DOHH2 (cell line): ENCODE measurements around the gene FAM180A.

Experiments
- EZH2phosphoT487 ChIP-seq: fragments of 200-600 bp; sonication (generic); IDR thresholded peaks from 2 replicates; pipeline ENCODE4 v1.6.1; 2017; ENCODE audit warnings: borderline replicate concordance, mild to moderate bottlenecking, antibody characterized with exemption, low read length, moderate library complexity, mixed read lengths
- TF ChIP-seq, protein P1 (sequence below): fragments of 200-600 bp; sonication (generic); IDR thresholded peaks from one replicate; pipeline ENCODE4 v1.5.1; 2014; ENCODE audit warnings: antibody characterized with exemption, mild to moderate bottlenecking, low read depth, low read length; ENCODE audit not compliant: poor library complexity, severe bottlenecking

DNA sequence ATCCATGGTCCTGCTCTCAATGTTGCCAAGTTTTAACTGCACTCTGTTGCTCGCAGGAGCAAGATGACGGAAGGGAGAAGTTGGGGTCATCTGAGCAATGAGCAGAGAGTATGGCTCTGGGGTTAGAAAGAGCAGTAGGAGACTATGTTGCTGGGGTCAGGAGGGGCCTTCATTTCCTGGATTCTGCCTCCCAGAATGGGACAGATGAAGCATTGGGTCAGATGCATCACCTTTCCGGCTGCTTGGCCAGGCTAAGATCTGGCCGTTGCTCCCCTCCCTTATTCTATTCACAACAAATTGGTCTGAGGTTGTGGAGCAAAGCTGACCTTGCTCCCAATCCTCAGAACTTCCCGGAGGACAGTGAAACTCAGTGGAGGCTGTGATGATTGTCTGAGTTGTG, 63.9 kb downstream of the FAM180A start:
- TF ChIP-seq EZH2phosphoT487: no peak
- TF ChIP-seq, protein P1, sequence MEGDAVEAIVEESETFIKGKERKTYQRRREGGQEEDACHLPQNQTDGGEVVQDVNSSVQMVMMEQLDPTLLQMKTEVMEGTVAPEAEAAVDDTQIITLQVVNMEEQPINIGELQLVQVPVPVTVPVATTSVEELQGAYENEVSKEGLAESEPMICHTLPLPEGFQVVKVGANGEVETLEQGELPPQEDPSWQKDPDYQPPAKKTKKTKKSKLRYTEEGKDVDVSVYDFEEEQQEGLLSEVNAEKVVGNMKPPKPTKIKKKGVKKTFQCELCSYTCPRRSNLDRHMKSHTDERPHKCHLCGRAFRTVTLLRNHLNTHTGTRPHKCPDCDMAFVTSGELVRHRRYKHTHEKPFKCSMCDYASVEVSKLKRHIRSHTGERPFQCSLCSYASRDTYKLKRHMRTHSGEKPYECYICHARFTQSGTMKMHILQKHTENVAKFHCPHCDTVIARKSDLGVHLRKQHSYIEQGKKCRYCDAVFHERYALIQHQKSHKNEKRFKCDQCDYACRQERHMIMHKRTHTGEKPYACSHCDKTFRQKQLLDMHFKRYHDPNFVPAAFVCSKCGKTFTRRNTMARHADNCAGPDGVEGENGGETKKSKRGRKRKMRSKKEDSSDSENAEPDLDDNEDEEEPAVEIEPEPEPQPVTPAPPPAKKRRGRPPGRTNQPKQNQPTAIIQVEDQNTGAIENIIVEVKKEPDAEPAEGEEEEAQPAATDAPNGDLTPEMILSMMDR: no peak
